Stimulated activated memory B cell treated with anti-CD40 and anti-IgM and Interleukin-4, amounts not matched to agents 10 μg/mL and 1 μg/mL and 100 μg/mL, for 72 hours (primary cell): ENCODE data around the gene ZNF519.
"Not testable (repeated sequence)": the region's sequence is repeated elsewhere in the genome, so short reads cannot be mapped to it uniquely, and the experiment has no call there.

Experiments
- ATAC-seq: fragments of 150-1000 bp; cut with Tn5 transposase; 2 replicates; pipeline ENCODE4 v1.10.0; 2021
- H3K27ac Mint-ChIP-seq: one replicate; pipeline ENCODE4 v1.8.0; 2022; ENCODE audit warnings: mild to moderate bottlenecking, mixed read lengths
- H3K27me3 Mint-ChIP-seq: one replicate; pipeline ENCODE4 v1.8.0; 2022; ENCODE audit warnings: mixed read lengths
- H3K36me3 Mint-ChIP-seq: one replicate; pipeline ENCODE4 v1.8.0; 2022; ENCODE audit warnings: mixed read lengths
- H3K4me1 Mint-ChIP-seq: one replicate; pipeline ENCODE4 v1.8.0; 2022; ENCODE audit warnings: mixed read lengths
- H3K4me3 Mint-ChIP-seq: one replicate; pipeline ENCODE4 v1.8.0; 2022; ENCODE audit warnings: mild to moderate bottlenecking, moderate library complexity, mixed read lengths
- H3K9me3 Mint-ChIP-seq: one replicate; pipeline ENCODE4 v1.8.0; 2022; ENCODE audit warnings: mixed read lengths

ZNF519 gene

GRCh38 chr18:14151564-14152113 lies 19.4 kb upstream of the ZNF519 start:
- not testable (repeated sequence) for H3K27me3 Mint-ChIP-seq, ATAC-seq, H3K36me3 Mint-ChIP-seq, H3K4me3 Mint-ChIP-seq, H3K4me1 Mint-ChIP-seq, H3K9me3 Mint-ChIP-seq, H3K27ac Mint-ChIP-seq

GRCh38 chr18:14150766-14151165 lies 18.5 kb upstream of the ZNF519 start:
- not testable (repeated sequence) for H3K9me3 Mint-ChIP-seq, H3K27ac Mint-ChIP-seq, H3K36me3 Mint-ChIP-seq, ATAC-seq, H3K4me3 Mint-ChIP-seq, H3K4me1 Mint-ChIP-seq
- H3K27me3 Mint-ChIP-seq = peaks cover 12% of the 10 kb centered on the region

- not testable (repeated sequence) for H3K9me3 Mint-ChIP-seq, H3K27ac Mint-ChIP-seq, ATAC-seq, H3K36me3 Mint-ChIP-seq, H3K4me1 Mint-ChIP-seq, H3K4me3 Mint-ChIP-seq
- peaks cover 12% of the 10 kb centered on the region for H3K27me3 Mint-ChIP-seq
Measured at GRCh38 chr18:14149916-14150420, 17.7 kb upstream of the ZNF519 start.

GRCh38 chr18:14149121-14149850 lies 17.1 kb upstream of the ZNF519 start:
- H3K4me1 Mint-ChIP-seq, ATAC-seq, H3K36me3 Mint-ChIP-seq, H3K27ac Mint-ChIP-seq, H3K9me3 Mint-ChIP-seq, H3K4me3 Mint-ChIP-seq: not testable (repeated sequence)
- H3K27me3 Mint-ChIP-seq = peaks cover 12% of the 10 kb centered on the region

GRCh38 chr18:14147935-14148865 lies 16.0 kb upstream of the ZNF519 start:
- ATAC-seq, H3K9me3 Mint-ChIP-seq, H3K4me3 Mint-ChIP-seq, H3K36me3 Mint-ChIP-seq, H3K4me1 Mint-ChIP-seq, H3K27ac Mint-ChIP-seq: not testable (repeated sequence)
- peaks cover 13% of the 10 kb centered on the region for H3K27me3 Mint-ChIP-seq

- not testable (repeated sequence) for H3K9me3 Mint-ChIP-seq, H3K36me3 Mint-ChIP-seq, ATAC-seq, H3K27ac Mint-ChIP-seq, H3K4me3 Mint-ChIP-seq, H3K4me1 Mint-ChIP-seq
- peaks cover 25% of the 10 kb centered on the region for H3K27me3 Mint-ChIP-seq
Measured at GRCh38 chr18:14146771-14147170, 14.5 kb upstream of the ZNF519 start.

- not testable (repeated sequence) for H3K4me3 Mint-ChIP-seq, H3K4me1 Mint-ChIP-seq, H3K9me3 Mint-ChIP-seq, H3K27ac Mint-ChIP-seq, ATAC-seq, H3K36me3 Mint-ChIP-seq
- peaks cover 25% of the 10 kb centered on the region for H3K27me3 Mint-ChIP-seq
Measured at GRCh38 chr18:14145581-14146338, 13.5 kb upstream of the ZNF519 start.

GRCh38 chr18:14145021-14145420 lies 12.8 kb upstream of the ZNF519 start:
- ATAC-seq, H3K4me3 Mint-ChIP-seq, H3K27ac Mint-ChIP-seq, H3K9me3 Mint-ChIP-seq, H3K4me1 Mint-ChIP-seq, H3K36me3 Mint-ChIP-seq: not testable (repeated sequence)
- H3K27me3 Mint-ChIP-seq = peaks cover 25% of the 10 kb centered on the region

GRCh38 chr18:14144628-14144895 lies 12.3 kb upstream of the ZNF519 start:
- no peaks in the 10 kb centered on the region for H3K4me1 Mint-ChIP-seq
- no peak overlapping the region for H3K4me3 Mint-ChIP-seq
- no peaks in the 10 kb centered on the region for H3K9me3 Mint-ChIP-seq
- H3K27ac Mint-ChIP-seq = no peak overlapping the region
- H3K36me3 Mint-ChIP-seq = no peaks in the 10 kb centered on the region
- peaks cover 25% of the 10 kb centered on the region for H3K27me3 Mint-ChIP-seq
- ATAC-seq = no peak

GRCh38 chr18:14143871-14144627 lies 11.8 kb upstream of the ZNF519 start:
- not testable (repeated sequence) for H3K4me3 Mint-ChIP-seq, H3K9me3 Mint-ChIP-seq, H3K4me1 Mint-ChIP-seq, ATAC-seq, H3K36me3 Mint-ChIP-seq, H3K27ac Mint-ChIP-seq
- H3K27me3 Mint-ChIP-seq = peaks cover 25% of the 10 kb centered on the region

- not testable (repeated sequence) for H3K4me1 Mint-ChIP-seq, H3K9me3 Mint-ChIP-seq, H3K36me3 Mint-ChIP-seq, ATAC-seq, H3K4me3 Mint-ChIP-seq, H3K27ac Mint-ChIP-seq
- peaks cover 25% of the 10 kb centered on the region for H3K27me3 Mint-ChIP-seq
Measured at GRCh38 chr18:14143396-14143795, 11.2 kb upstream of the ZNF519 start.

- not testable (repeated sequence) for H3K9me3 Mint-ChIP-seq, H3K36me3 Mint-ChIP-seq, ATAC-seq, H3K4me3 Mint-ChIP-seq, H3K27ac Mint-ChIP-seq, H3K4me1 Mint-ChIP-seq
- peaks cover 21% of the 10 kb centered on the region for H3K27me3 Mint-ChIP-seq
Measured at GRCh38 chr18:14142177-14142576, 9.9 kb upstream of the ZNF519 start.

GRCh38 chr18:14139583-14139982 lies 7.3 kb upstream of the ZNF519 start:
- ATAC-seq, H3K9me3 Mint-ChIP-seq, H3K4me3 Mint-ChIP-seq, H3K36me3 Mint-ChIP-seq, H3K27ac Mint-ChIP-seq, H3K4me1 Mint-ChIP-seq: not testable (repeated sequence)
- H3K27me3 Mint-ChIP-seq = peaks cover 13% of the 10 kb centered on the region

GRCh38 chr18:14137971-14138370 lies 5.7 kb upstream of the ZNF519 start:
- not testable (repeated sequence) for H3K9me3 Mint-ChIP-seq, H3K4me1 Mint-ChIP-seq, H3K4me3 Mint-ChIP-seq, H3K27me3 Mint-ChIP-seq, H3K27ac Mint-ChIP-seq, H3K36me3 Mint-ChIP-seq, ATAC-seq
